ENCODE measurements around the gene TIAM1.

The TIAM1 gene

DNA sequence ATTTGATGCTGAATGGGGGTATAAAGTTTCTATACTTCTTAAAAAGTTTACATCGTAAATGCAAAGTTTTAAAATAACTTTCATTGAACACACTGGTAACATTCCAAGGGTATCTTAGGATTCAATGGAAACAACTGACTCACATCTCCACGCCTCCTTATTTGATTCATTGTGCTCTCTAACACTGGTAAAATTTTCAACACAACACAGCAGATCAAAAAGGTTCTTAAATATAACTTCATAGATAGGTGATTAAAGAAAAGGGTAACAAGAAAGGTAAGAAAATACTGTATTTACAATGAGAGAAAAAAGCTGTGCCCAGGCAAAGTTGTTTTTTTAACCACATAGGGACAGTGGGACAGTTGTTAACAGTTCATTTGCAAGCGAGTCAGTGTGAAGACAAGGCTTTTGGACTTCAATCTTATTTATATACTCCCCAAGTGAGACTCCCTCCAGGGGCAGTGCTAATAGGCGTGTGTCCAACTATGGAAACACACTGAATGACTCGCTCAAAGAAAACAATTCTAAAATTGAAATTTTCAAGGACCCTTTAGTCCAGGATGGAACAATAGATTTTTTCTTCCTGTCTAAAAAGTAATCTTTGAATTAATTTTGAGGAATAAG lies 140.5 kb downstream of the TIAM1 start:
- no peak for DNase-seq (ENCODE audit: low read depth)

DNA sequence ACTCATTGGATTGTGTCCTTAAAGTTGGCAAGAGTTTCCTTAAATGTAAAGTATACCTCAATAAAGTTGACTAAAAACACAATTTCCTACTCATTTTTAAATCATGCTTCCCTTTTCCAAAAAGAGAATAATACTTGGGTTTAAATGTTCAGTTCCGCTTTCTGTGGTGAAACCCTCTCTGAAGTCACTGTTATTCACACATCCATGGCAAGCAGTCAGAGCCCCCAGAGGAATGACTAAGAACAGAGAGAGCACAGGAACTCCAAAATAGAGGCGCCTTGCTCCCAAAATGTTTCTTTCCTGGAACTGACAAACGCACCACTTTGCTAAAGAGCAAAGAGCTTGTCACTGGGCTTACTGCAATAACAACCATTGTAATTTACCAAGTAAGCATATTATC lies 142.5 kb downstream of the TIAM1 start:
- DNase-seq (ENCODE audit: low read depth), result no peak

DNA sequence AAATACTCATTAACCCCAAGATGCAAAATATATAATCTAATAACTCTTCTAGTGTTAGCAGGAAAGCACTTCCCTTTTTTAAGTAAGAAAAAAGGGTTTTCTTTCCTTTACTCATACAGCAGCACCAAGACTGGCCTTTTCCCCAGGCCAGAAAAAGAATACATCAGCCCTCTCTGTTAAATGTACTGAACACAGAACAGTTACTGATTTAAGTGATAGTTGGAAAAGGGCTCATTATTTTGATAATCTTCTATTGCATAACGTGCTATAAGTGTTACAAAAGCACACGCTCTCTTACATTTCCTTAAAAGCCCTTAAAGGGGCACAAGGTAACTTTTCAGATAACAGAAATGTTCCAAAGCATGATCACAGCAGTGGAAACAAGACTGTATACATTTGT lies 142.9 kb downstream of the TIAM1 start:
- no peak for DNase-seq (ENCODE audit: low read depth)

DNA sequence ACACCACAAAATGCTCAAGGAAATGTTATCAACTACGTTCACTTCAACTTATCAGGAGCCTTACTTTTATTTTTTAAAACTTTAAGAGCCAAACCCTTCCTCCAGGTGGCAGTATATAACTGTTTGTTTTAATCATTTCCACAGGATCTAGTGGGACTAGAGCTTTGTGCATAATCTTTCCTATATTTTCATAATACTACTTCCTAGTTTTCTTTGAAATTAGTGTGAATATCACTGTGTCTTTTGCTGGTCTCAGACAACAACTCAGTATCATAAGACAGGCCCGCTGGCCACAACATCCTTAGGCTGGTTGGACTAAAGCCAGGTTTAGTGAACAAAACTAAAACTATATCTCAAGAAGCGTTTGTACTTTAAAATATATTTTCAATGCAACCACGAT lies 145.5 kb downstream of the TIAM1 start:
- DNase-seq (ENCODE audit: low read depth), result no peak

DNA sequence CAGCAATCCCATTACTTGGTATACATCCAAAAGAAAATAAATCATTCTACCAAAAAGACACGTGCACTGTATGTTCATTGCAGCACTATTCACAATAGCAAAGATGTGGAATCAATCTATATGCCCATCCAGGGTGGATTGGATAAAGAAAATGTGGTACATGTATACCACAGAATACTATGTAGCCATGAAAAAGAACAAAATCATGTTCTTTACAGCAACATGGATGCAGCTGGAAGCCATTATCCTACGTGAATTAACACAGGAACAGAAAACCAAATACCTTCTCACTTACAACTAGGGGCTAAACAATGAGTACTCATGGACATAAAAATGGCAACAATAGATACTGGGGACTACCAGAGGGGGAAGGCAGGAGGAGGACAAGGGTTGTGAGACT lies 147.3 kb downstream of the TIAM1 start:
- no peak for DNase-seq (ENCODE audit: low read depth)

DNA sequence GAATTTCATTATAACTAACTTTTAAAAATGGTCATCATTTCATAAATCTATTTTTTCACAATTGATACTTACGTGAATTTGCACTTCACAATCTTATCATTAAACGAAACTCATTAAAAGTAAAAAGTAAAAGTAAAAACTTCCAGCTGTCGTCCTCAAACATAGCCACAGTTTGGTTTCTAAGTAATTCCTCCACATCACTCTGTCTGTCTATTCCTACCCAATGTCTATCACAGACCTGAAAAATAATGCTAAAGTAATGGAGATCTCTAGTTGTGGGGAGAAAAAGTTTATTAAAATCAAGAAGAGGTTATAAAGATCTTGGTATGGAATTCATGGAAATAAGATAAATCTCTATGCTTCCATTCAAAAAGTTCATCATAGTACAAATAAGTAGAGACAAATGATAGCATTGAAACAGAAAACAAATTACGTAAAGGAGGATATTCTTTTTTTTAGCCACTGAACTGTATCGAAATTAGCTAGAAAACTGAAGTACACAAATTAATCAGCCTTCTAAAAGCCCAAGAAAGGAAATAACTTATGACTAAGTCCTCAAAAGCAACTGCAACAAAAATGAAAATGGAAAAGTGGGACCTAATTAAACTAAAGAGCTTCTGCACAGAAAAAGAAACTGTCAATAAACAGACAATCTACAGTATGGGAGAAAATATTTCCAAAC lies 148.6 kb downstream of the TIAM1 start:
- DNase-seq (ENCODE audit: low read depth), result no peak

DNA sequence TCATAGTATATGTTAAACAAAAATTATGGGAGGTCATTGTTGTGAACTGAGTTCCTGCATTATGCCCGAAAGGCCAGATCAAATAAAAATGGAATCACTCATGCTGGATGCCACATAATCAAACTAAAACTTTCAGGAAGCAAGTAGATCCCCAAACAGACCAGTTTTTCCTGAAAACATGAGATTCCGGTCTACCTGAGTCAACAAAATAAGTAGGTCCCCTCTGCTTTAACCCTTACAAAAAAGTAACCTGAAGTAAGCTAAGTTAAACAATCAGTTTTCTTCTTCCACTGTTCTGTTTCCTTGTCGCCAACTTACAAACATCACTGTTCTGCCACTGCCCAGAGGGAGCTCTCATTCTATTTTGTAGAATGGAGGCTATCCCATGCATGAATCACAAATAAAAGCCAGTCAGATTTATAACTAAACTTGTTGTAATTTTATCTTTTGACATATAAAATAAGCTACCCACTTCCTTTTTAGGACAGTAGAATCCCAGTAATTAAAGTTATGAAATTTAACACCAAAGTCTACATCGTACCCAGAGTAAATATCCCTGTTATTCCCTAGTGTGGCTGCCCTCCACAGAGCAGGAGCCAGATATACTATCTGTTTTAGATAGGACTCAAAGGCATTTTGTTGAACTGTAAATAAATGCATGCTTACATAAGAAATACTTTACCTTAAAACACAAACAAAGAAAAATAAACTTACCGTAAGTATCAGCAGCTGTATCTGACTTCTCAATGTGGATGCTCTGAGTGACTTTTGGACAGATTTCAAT lies 149.4 kb downstream of the TIAM1 start:
- no peak for DNase-seq (ENCODE audit: low read depth)

DNA sequence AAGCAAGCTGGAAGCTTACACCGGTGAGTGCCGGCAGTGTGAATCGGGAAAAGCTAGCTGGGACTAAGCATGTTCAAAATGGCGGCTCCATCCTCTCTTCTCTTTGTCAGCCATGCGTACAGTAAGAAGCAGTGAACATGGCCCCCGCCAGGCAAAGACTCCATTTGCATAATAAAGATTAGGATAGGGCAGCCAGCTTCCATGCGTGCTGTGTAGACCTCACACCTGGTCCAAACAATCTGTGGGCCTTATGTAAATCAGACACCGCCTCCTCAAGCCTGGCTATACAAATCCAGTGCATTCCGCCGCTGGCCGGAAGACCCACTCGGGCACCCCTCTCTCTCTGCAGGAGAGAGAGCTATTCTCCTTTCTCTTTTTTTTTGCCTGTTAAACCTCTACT lies 150.3 kb downstream of the TIAM1 start:
- no peak for DNase-seq (ENCODE audit: low read depth)

DNA sequence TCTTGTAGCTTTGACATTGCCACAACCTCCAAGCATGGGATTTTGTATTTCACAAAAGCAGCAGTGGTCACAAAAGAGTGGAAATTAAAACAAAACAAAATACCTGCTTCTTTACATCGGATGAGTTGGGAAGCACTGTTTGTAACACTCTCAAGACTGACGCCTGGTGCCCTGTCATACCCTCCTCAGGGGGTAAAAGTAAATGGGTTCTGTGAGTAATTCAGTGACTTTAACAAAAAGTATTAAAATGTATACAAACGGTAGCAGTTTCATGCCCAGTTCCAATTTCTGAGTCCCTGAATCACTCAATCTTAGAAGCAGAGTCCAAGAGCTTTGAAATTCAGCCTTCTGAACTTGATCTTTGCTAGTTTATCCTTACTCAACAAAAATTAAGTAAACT lies 152.5 kb downstream of the TIAM1 start:
- DNase-seq (ENCODE audit: low read depth), result no peak

DNA sequence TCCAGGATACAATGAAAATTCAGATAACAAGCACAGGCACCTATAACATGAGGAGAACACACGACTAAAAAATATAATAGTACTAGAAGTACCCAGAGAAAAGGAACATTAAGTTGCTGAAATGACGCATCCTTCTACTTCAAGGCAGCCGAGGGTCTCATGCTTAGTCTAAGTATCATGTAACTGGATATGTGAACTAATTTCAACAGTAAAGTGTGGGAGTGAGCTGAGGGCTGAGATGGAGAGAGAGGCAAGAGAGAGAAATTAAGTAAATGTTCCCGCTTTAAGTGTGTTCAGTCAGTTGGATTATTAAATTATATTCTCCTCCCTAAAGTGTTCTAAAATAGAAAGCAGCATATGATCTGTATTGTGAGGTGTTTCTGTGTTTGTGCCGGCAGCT lies 153.5 kb downstream of the TIAM1 start:
- DNase-seq (ENCODE audit: low read depth), result no peak

DNA sequence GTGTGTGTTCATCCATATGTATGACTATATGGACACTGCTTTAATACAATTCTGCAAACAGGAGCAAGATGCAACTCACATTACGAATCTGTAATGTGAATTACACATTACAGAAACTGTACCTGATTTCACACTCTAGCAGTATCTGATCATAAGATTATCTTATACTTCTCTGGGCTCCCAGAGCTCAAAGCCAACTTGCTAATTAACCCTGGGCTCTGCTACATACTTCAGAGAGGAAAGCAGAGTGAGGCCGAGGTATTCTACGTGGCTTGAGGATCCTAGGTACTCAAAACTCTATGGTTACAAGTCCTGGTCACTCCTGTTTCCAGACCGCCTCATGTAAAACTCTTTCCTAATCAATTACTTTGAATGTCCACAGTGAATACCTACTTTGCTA lies 156.6 kb downstream of the TIAM1 start:
- no peak for DNase-seq (ENCODE audit: low read depth)

DNA sequence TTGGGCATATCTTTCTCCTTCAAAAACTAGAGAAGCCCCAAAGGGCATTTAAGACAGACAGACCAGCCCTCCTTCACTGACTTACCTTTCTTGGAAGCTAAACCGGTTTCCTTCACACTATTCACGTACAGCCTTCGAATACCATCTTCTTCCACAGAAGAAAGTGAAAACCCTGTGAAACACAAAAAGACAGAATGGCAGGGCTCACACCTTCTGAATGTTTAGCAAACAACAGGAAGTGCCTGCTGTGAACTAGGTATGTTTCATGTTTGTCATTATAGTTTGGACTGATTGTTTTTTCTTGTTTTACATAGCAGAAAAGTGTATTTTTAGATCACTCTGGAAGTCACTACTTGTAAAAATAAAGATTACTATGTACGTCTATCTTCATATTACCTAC lies 157.1 kb downstream of the TIAM1 start:
- DNase-seq (ENCODE audit: low read depth), result no peak

DNA sequence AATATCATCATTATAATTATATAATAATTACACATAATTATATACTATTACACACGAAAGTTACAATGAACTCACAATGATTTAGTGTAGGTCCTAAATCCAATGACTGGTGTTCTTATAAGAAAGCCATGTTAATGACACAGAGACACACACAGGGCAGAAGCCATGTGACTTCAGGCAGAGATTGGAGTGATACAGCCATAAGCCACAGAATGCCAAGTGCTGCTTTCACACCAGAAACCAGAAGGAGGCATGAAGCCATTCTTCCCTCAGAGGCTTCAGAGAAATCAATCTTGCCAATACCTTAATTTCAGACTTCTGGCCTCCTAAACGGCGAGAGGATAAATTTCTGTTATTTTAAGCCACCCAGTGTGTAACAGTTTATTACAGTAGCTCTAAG lies 158.4 kb downstream of the TIAM1 start:
- DNase-seq (ENCODE audit: low read depth), result no peak

DNA sequence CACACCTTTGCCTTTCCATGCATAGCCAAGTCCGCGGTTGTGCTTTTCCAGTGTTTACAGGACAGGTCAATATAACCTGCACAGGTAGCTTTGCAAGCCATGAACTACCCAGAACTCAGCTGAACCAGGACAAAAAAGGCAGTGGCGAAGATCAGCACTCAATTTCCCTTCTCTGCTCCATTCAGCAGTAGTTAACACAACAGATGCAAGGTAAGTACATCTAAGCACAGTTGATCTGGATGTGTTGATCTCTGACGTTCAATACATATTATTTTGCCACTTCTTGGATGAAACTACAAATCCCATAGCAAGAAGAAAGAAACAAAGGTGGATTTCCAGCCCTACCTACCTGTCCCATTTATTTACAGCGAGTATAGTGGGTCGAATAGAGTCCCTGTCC lies 159.2 kb downstream of the TIAM1 start:
- no peak for DNase-seq (ENCODE audit: low read depth)

DNA sequence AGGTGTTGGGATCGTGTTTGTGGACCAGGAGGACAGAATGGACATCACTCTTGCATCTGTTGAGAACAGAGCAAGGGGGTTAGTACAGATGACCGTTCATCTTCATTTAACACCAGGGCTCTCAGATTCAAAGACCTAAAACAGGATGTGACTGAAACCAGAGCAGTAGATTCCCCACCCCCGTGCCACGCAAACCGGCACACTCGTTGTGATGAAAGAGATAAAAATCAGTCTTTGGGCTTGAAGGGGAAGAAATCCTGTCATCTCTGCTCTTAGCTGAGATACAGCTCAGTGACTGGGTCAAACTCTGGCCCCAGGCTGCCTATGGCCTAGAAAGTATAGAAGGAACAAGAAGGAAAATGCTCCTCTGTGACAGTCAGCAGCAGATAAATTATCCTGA lies 159.6 kb downstream of the TIAM1 start:
- peak; percentile 72 for DNase-seq (ENCODE audit: low read depth)

DNA sequence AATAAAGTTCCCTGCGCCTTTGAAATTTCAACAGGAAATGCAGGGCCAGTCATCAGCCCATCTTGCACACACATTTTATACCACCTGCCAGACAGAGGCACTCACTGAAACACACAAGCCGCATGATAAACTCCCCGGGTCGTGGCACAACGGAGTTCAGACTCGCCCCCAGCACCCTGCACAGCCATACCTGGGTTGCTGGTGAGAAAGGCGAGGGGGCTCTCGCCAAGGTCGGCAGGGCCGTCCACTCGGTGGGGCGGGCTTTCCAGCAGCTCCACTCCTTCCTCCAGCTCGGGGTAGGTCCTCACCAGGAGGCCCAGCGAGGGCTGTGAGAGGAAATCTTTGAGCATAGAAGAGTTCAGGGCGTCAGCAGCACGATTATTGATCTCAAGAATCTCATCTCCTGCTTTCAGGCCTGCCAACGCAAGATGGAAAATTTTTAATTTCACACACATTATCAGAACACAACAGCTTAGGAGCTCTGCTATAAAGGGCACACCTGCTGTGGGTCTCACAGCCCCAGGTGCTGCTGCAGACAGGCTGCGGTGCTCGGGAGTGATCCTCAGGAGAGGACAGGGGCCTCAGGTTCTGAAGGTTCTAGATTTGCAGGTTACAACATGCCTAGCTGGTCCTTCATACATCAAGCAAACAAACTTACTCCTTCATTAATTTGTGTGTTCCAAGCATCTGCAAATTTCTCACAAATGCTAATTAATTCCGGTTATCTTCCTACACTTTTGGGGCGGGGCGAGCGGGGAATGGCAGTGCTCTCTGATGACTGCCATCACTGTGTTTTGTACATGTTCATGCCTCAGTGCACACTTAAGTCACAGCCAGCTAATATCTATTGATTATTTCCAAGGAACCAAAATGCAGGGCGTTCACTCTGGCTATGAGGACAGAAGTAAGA lies 161.6 kb downstream of the TIAM1 start:
- DNase-seq (ENCODE audit: low read depth), result peak; percentile 58

DNA sequence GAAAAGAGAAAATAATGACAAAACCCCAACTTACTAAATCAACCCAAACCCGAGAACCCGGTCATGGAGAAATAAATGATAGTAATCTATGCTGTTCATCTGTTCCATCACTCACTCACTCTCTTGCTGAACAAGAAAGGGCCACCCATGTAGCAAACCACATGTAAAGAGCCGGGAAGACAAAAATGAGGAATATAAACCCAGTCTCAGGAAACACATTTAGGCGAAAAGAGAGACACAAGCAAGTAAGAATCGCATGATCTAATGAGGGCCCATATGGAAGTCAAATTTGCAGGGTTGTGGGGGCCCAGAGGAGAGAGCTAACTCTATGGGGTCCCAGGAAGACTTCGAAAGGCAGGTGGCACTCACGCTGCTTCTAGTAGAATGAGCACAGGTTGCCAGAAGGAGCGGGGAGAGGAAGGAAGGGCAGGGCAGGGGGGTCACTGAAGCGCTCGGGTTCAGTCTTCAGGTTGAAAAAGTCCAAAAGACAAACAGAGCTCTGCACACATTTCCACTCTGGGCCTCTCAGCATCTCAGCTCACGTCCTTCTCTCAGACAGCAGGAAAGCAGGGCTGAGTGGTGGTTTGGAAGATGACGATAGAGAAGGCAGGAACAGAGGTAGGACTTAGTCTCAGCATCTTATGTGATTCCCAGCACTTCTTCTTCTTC lies 162.8 kb downstream of the TIAM1 start:
- DNase-seq (ENCODE audit: low read depth), result no peak

DNA sequence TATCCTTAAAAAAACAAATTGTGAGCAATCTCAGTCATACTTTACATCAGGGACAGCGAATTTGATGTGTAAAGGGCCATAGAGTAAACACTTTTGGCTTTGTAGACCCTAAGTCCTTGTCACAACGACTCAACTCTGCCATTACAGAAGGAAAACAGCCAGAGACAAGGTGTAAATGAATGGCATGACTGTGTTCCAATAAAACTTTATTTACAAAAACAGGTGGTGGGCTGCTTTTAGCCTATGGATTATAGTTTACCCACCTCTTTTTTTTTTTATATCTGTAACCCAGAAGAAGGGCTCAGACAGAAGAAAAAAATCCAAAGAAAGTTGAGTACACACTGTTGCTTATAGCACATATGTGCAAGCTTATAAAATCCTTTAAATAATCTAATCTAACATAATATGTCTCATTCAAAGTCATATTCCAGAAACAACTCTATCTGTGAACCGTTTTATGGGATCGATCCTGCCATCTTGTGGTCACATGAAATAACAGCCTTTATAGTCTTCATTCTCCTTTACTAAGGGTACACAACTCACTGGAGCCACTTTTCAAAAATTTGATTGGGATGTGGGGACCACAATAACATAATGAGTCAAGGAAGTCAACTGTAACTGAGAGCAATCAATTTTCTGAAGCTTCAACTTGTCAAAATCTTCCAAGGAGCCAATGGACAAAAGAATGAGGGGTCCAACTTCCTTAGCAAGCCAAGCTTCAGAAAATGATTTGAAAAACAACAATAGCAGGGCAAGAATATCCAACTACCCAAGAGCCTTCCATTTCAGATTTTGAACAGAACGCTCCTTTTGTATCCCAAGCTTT lies 163.6 kb downstream of the TIAM1 start:
- DNase-seq (ENCODE audit: low read depth), result no peak

DNA sequence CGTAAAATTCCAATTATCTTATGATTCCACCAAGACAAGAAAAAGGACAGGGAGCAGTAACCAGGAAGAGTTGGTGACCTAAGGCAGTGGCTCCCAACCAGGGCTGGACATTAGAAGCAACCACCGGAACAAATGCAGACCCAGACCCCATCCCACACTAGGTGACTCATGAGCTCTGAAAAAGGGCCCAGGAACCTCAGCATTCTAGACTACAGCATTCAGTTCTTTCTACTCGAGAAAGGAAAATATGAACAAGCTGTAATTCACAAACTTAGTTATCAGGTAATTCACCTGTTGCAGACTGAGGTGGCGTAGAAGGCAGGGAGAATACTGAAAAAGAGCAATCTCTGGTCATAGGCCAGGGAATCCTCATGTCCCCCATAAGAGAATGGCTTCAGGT lies 167.3 kb downstream of the TIAM1 start:
- peak; percentile 33 for DNase-seq (ENCODE audit: low read depth)

DNA sequence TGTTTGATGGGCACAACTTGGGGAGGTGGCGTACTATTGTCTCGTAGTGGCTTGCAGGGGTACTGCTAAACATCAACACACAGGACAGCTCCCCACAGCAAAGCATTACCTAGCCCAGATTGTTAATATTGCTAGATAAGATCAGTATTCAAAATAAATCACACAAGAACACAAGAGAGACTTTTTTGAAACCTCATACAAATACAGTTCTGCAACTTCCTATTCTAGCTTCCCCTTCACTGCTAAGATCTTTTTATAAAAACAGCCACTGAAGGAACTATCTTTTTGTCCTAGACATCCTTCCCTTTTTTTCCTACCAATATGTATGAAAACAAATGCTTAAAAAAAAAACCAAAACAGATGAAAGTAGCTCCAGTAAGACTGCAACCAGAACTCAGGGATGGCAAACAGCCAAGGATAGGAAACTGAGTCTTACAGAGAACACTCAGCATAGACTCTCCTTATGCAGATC lies 167.9 kb downstream of the TIAM1 start:
- no peak for DNase-seq (ENCODE audit: low read depth)
